Mammary microvascular endothelial cell (primary cell): ENCODE results near the gene RSU1. TPM values are rescaled to one million over a fixed set of nuclear protein-coding genes. Genes with fewer than 3 reads are reported as not detected.

Experiments used
- total RNA-seq: library from RNA; depleted of rRNA; stranded (reverse); fragments of >200 nt; gene quantifications from 2 replicates; pipeline ENCODE4 v1.2.3, GENCODE V29; 2015

Gene RSU1
- total RNA-seq: 107 and 113 TPM in 2 replicates

GRCh38 chr10:16817125-16818019 is at the start of gene RSU1:
TSS of gene RSU1 (minus strand) at chr10:16817424. CDS start at chr10:16817081, 343 bp downstream.

